ENCODE data around the gene ZNF674. TPM values are rescaled to one million over a fixed set of nuclear protein-coding genes. Genes with fewer than 3 reads are reported as not detected.
"Not testable (repeated sequence)": the region's sequence is repeated elsewhere in the genome, so short reads cannot be mapped to it uniquely, and the experiment has no call there.

Gene ZNF674
- total and polyA plus RNA-seq, 8 donors: 0.61 to 14.0 (median 2.3) TPM

DNA sequence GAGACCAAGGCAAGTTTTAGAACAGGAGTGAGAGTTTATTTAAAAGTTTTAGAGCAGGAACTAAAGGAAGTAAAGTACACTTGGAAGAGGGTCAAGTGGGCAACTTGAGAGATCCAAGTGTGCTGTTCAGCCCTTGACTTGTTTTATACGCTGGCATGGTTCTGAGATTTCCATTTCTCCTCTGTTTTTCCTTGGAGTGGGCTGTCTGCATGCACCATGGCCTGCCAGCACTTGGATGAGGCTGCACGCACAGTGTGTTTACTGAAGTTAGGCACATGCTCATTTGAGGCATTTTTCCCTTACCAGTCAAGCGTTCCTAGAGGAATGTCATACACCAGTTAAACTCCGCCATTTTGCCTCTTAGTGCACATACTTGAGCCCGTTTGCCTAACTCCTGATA, 8.7 kb upstream of the ZNF674 start:
- H3K9me3 ChIP-seq: no peaks in the 10 kb centered on the region
- H3K4me3 ChIP-seq: no peak overlapping the region
- no peaks in the 10 kb centered on the region for H3K36me3 ChIP-seq
- intact Hi-C loops (cut with DNase I; ENCODE audit: low total_unique reads): no loop called here
- no peaks in the 10 kb centered on the region for H3K27me3 ChIP-seq
- H3K4me1 ChIP-seq: no peaks in the 10 kb centered on the region
- no peak for DNase-seq
- TF ChIP-seq, protein P1, sequence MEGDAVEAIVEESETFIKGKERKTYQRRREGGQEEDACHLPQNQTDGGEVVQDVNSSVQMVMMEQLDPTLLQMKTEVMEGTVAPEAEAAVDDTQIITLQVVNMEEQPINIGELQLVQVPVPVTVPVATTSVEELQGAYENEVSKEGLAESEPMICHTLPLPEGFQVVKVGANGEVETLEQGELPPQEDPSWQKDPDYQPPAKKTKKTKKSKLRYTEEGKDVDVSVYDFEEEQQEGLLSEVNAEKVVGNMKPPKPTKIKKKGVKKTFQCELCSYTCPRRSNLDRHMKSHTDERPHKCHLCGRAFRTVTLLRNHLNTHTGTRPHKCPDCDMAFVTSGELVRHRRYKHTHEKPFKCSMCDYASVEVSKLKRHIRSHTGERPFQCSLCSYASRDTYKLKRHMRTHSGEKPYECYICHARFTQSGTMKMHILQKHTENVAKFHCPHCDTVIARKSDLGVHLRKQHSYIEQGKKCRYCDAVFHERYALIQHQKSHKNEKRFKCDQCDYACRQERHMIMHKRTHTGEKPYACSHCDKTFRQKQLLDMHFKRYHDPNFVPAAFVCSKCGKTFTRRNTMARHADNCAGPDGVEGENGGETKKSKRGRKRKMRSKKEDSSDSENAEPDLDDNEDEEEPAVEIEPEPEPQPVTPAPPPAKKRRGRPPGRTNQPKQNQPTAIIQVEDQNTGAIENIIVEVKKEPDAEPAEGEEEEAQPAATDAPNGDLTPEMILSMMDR (IDR thresholded peaks at IDR 0.05): no peak
- WGBS, 5 donors: 67 to 93% (median 82%) methylated on average over 5 of the region's 5 CpGs
- H3K27ac ChIP-seq: no peak overlapping the region

DNA sequence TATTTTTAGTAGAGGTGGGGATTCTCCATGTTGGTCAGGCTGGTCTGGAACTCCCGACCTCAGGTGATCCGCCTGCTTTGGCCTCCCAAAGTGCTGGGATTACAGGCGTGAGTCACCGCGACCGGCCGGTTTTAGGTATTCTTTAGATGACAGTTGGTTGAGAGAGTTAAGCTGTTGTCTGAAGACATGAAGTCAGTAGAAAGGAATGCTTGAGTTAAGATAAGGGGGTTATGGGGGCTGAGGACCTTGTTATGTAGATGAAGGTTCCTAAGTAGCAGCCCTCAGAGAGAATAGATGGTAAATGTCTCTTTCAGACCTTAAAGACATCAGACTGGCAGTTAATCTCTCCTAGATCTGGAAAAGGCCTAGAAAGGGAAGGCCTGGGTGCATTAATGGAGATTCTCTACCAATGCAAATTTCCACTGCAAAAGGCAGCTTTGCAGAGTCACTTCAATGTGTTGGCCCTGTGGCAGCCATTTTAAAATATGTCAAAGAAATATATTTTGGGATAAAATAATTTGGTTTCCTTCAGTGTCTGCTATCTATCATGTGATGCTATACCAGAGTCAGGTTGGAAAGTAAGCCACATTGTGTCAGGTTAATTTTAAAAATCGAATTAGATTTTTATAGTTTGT, 6.4 kb upstream of the ZNF674 start:
- DNase-seq: no peak
- Histone ChIP-seq H3K4me1 (peaks cover 0 to 12% (median 4%) of the 10 kb centered on the region in 4 donors), H3K36me3 (no peaks in the 10 kb centered on the region), H3K4me3 (no peak overlapping the region), H3K9me3 (no peaks in the 10 kb centered on the region), H3K27me3 (no peaks in the 10 kb centered on the region), H3K27ac (no peak overlapping the region)
- intact Hi-C loops (cut with DNase I; ENCODE audit: low total_unique reads): no loop called here
- WGBS, 5 donors: 69 to 86% (median 76%) methylated on average over 8 of the region's 8 CpGs
- no peak for TF ChIP-seq EP300 (IDR thresholded peaks at IDR 0.05)
- TF ChIP-seq, protein P1 (IDR thresholded peaks at IDR 0.05): no peak
- TF ChIP-seq POLR2A (IDR thresholded peaks at IDR 0.05): no peak
- TF ChIP-seq POLR2AphosphoS5 (IDR thresholded peaks at IDR 0.05): no peak

- 57 to 100% (median 71%) methylated on average over 1 of the region's 1 CpG for WGBS, 5 donors
- no peak overlapping the region for H3K4me3 ChIP-seq
- no peaks in the 10 kb centered on the region for H3K36me3 ChIP-seq
- intact Hi-C loops (cut with DNase I; ENCODE audit: low total_unique reads): no loop called here
- H3K27ac ChIP-seq: no peak overlapping the region
- no peaks in the 10 kb centered on the region for H3K27me3 ChIP-seq
- H3K9me3 ChIP-seq: no peaks in the 10 kb centered on the region
- peaks cover 0 to 21% (median 8%) of the 10 kb centered on the region in 4 donors for H3K4me1 ChIP-seq
- TF ChIP-seq, protein P1 (IDR thresholded peaks at IDR 0.05): no peak
- no peak for TF ChIP-seq POLR2A (IDR thresholded peaks at IDR 0.05)
- no peak for TF ChIP-seq POLR2AphosphoS5 (IDR thresholded peaks at IDR 0.05)
- no peak for TF ChIP-seq EP300 (IDR thresholded peaks at IDR 0.05)
- no peak for DNase-seq
These were observed 4.7 kb upstream of the ZNF674 start for GRCh38 chrX:46549914-46550313.

GRCh38 chrX:46547857-46548256, 2.6 kb upstream of the ZNF674 start:
- no peak for DNase-seq
- H3K27ac ChIP-seq: no peak overlapping the region
- TF ChIP-seq EP300 (IDR thresholded peaks at IDR 0.05) (no peak), POLR2A (IDR thresholded peaks at IDR 0.05) (no peak), POLR2AphosphoS5 (IDR thresholded peaks at IDR 0.05) (no peak)
- TF ChIP-seq, protein P1 (IDR thresholded peaks at IDR 0.05): no peak
- 84 to 88% (median 85%) methylated on average over 6 of the region's 6 CpGs for WGBS, 5 donors
- H3K4me3 ChIP-seq: no peak overlapping the region
- no peaks in the 10 kb centered on the region for H3K36me3 ChIP-seq
- intact Hi-C loops (cut with DNase I; ENCODE audit: low total_unique reads): no loop called here
- peaks cover 0 to 28% (median 11%) of the 10 kb centered on the region in 4 donors for H3K4me1 ChIP-seq
- H3K9me3 ChIP-seq: no peaks in the 10 kb centered on the region
- no peaks in the 10 kb centered on the region for H3K27me3 ChIP-seq

- peak overlapping the region in 4 of 5 donors; percentile 80 to 88 (median 86) for H3K27ac ChIP-seq
- WGBS, 5 donors: 32 to 68% (median 45%) methylated on average over 6 to 7 of the region's 7 CpGs
- DNase-seq; H3K27me3 ChIP-seq; H3K9me3 ChIP-seq; intact Hi-C loops (cut with DNase I; ENCODE audit: low total_unique reads): not testable (repeated sequence)
- H3K4me3 ChIP-seq: peak overlapping the region; percentile 65 to 75 (median 68)
- peaks cover 0 to 14% (median 0%) of the 10 kb centered on the region in 4 donors for H3K36me3 ChIP-seq
- peaks cover 0 to 28% (median 11%) of the 10 kb centered on the region in 4 donors for H3K4me1 ChIP-seq
These were observed 694 bp downstream of the ZNF674 start for GRCh38 chrX:46544527-46544926.

Measured in stomach (tissue), 9 donors.